GM12878 (cell line): ENCODE data around the gene CNST.

ENCODE experiments used
- CTCF ChIP-seq, 3 experiments: IDR thresholded peaks in 2 of 3; conservative IDR thresholded peaks in 1 of 3; 2 replicates each; pipeline ENCODE4 v1.5.1; 2011; ENCODE audit warnings: low read depth in 3 of 3, low read length in 3 of 3, mild to moderate bottlenecking in 3 of 3, control low read depth in 2 of 3, moderate library complexity in 2 of 3, inconsistent platforms in 1 of 3, mixed read lengths in 1 of 3; ENCODE audit not compliant: control insufficient read depth in 2 of 3, insufficient read depth in 1 of 3; ENCODE audit errors: extremely low read depth in 1 of 3
- MXI1 ChIP-seq: fragments of 150-350 bp; IDR thresholded peaks from 2 replicates; pipeline ENCODE4 v1.6.1; 2011; ENCODE audit warnings: low read depth, mild to moderate bottlenecking, inconsistent platforms, low read length, improper control_type of control experiment
- NR2F1 ChIP-seq: fragments of 450-650 bp; conservative IDR thresholded peaks from 2 replicates; pipeline ENCODE4 v1.6.1; 2017; ENCODE audit warnings: mild to moderate bottlenecking
- POLR2A ChIP-seq: IDR thresholded peaks from 2 replicates; pipeline ENCODE4 v1.6.1; 2011; ENCODE audit warnings: low read depth, mild to moderate bottlenecking, low read length
- TF ChIP-seq, protein P1 (sequence below): IDR thresholded peaks from 2 replicates; pipeline ENCODE4 v1.6.1; 2011; ENCODE audit warnings: mild to moderate bottlenecking, low read depth, low read length, moderate library complexity; ENCODE audit not compliant: insufficient replicate concordance

GRCh38 chr1:246617768-246618167 lies 51.5 kb downstream of the CNST start:
- TF ChIP-seq NR2F1, result no peak
- TF ChIP-seq CTCF (IDR thresholded peaks at IDR 0.05 in 2 of 3, conservative IDR thresholded peaks at IDR 0.05 in 1 of 3; ENCODE audit: control insufficient read depth in 2 of 3, extremely low read depth in 1 of 3, insufficient read depth in 1 of 3, low read depth in 3 of 3, low read length in 3 of 3), result no peak
- no peak for TF ChIP-seq MXI1
- TF ChIP-seq, protein P1, sequence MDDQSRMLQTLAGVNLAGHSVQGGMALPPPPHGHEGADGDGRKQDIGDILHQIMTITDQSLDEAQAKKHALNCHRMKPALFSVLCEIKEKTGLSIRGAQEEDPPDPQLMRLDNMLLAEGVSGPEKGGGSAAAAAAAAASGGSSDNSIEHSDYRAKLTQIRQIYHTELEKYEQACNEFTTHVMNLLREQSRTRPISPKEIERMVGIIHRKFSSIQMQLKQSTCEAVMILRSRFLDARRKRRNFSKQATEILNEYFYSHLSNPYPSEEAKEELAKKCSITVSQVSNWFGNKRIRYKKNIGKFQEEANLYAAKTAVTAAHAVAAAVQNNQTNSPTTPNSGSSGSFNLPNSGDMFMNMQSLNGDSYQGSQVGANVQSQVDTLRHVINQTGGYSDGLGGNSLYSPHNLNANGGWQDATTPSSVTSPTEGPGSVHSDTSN, result no peak
- TF ChIP-seq POLR2A, result no peak
